ENCODE measurements around the gene ATG7. TPM values are rescaled to one million over a fixed set of nuclear protein-coding genes. Genes with fewer than 3 reads are reported as not detected.

ATG7 gene
- total RNA-seq, 1 experiment from 2014 or later: 11.4 TPM

Small RNA genes lying within 50 kb of the gene (small RNA-seq; reads per million reads assigned to genes)
- gene AC022001.1 (not detected), gene AC026185.1 (not detected), gene AC083855.1 (not detected)

Other genes starting within 250 kb of the ATG7 start
- 1.9 and 3.3 TPM in 2 replicates for gene HRH1, start 117.9 kb upstream of the ATG7 start, total RNA-seq (2014; rRNA removed; shearing (Covaris generic))